Uterus (tissue), 4 donors: ENCODE data around the gene TFRC. TPM values are rescaled to one million over a fixed set of nuclear protein-coding genes. Genes with fewer than 3 reads are reported as not detected.
"Not testable (repeated sequence)": the region's sequence is repeated elsewhere in the genome, so short reads cannot be mapped to it uniquely, and the experiment has no call there.

Experiments used
- DNase-seq, 2 donors: peaks; one replicate each; pipeline ENCODE4 v3.0.0-alpha.2; 2019 to 2020
- H3K27ac ChIP-seq, 2 donors: fragments of 200-600 bp; sonication (generic); 1 replicate in 1 of 2; 2 replicates in 1 of 2; pipeline ENCODE4 v1.5.1; 2016 to 2018
- H3K27me3 ChIP-seq, 2 donors: fragments of 200-600 bp; sonication (generic); one replicate each; pipeline ENCODE4 v1.5.1; 2018 to 2019; ENCODE audit warnings: control low read depth in 1 of 2
- H3K36me3 ChIP-seq, 2 donors: fragments of 200-600 bp; sonication (generic); one replicate each; pipeline ENCODE4 v1.5.1; 2019; ENCODE audit warnings: control low read depth in 1 of 2
- H3K4me1 ChIP-seq, 2 donors: fragments of 200-600 bp; sonication (generic); one replicate each; pipeline ENCODE4 v1.5.1; 2018 to 2019; ENCODE audit warnings: control low read depth in 1 of 2
- H3K4me3 ChIP-seq, 2 donors: fragments of 200-600 bp; sonication (generic); 1 replicate in 1 of 2; 2 replicates in 1 of 2; pipeline ENCODE4 v1.5.1; 2018 to 2019; ENCODE audit warnings: mild to moderate bottlenecking in 1 of 2
- H3K9me3 ChIP-seq, 2 donors: fragments of 200-600 bp; sonication (generic); one replicate each; pipeline ENCODE4 v1.5.1; 2019; ENCODE audit warnings: control low read depth in 1 of 2
- POLR2A ChIP-seq, 2 donors: fragments of 450-650 bp; IDR thresholded peaks; one replicate each; pipeline ENCODE4 v1.6.1; 2016; ENCODE audit warnings: antibody characterized with exemption in 2 of 2, mild to moderate bottlenecking in 1 of 2, moderate library complexity in 1 of 2
- intact Hi-C: fragments of 100-400 bp; cut with DNase I; formaldehyde crosslinking; loops from one replicate; pipeline ENCODE4 v1.15.1; 2023; ENCODE audit warnings: low total_unique reads
- small RNA-seq: library from RNA; depleted of rRNA; stranded (forward); fragments of <200 nt; gene quantifications from one replicate; pipeline ENCODE3, GENCODE V24; 2016
- total RNA-seq, 4 donors: library from RNA; depleted of rRNA in 3 of 4; stranded (reverse); fragments of >200 nt in 3 of 4; gene quantifications; one replicate each; pipeline versions ENCODE4 v1.1.0 to v1.2.4, GENCODE V29; 2014 to 2023
- TF ChIP-seq, protein P1 (sequence below), 4 experiments: fragments of 200-600 bp in 2 of 4; fragments of 450-650 bp in 2 of 4; sonication (generic) in 2 of 4; IDR thresholded peaks; one replicate each; pipeline ENCODE4 v1.5.1; 2016 to 2019; ENCODE audit warnings: antibody characterized with exemption in 4 of 4, mild to moderate bottlenecking in 2 of 4, moderate library complexity in 1 of 4
- donor health status: DM: yes; HTN: yes; CAD: no.

The TFRC gene
- total RNA-seq, 4 donors from 2014 or later, result 29.5 to 87.7 (median 44.6) TPM

DNA sequence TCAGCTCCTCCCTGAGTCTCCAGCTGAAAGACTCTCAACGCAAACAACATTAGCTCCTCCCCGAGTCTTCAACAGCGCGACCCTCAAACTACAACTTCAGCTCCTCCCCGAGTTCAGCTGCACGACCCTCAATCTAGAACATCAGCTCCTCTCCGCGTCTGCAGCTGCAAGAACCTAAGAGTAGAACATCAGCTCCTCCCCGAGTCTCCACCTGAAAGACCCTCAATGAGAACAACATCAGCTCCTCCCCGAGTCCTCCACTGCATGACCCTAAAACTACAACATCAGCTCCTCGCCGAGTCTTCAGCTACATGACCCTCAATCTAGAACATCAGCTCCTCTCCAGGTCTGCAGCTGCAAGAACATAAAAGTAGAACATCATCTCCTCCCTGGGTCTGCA lies 78.3 kb downstream of the TFRC start:
- no peaks in the 10 kb centered on the region for H3K4me1 ChIP-seq
- no peak for DNase-seq
- no peak overlapping the region for H3K27ac ChIP-seq
- H3K27me3 ChIP-seq, result no peaks in the 10 kb centered on the region
- H3K9me3 ChIP-seq, result no peaks in the 10 kb centered on the region
- intact Hi-C loops, result no loop called here
- no peak overlapping the region for H3K4me3 ChIP-seq
- no peaks in the 10 kb centered on the region for H3K36me3 ChIP-seq
- no peak for TF ChIP-seq POLR2A (IDR thresholded peaks at IDR 0.05)
- TF ChIP-seq, protein P1, sequence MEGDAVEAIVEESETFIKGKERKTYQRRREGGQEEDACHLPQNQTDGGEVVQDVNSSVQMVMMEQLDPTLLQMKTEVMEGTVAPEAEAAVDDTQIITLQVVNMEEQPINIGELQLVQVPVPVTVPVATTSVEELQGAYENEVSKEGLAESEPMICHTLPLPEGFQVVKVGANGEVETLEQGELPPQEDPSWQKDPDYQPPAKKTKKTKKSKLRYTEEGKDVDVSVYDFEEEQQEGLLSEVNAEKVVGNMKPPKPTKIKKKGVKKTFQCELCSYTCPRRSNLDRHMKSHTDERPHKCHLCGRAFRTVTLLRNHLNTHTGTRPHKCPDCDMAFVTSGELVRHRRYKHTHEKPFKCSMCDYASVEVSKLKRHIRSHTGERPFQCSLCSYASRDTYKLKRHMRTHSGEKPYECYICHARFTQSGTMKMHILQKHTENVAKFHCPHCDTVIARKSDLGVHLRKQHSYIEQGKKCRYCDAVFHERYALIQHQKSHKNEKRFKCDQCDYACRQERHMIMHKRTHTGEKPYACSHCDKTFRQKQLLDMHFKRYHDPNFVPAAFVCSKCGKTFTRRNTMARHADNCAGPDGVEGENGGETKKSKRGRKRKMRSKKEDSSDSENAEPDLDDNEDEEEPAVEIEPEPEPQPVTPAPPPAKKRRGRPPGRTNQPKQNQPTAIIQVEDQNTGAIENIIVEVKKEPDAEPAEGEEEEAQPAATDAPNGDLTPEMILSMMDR (IDR thresholded peaks at IDR 0.05), result no peak

DNA sequence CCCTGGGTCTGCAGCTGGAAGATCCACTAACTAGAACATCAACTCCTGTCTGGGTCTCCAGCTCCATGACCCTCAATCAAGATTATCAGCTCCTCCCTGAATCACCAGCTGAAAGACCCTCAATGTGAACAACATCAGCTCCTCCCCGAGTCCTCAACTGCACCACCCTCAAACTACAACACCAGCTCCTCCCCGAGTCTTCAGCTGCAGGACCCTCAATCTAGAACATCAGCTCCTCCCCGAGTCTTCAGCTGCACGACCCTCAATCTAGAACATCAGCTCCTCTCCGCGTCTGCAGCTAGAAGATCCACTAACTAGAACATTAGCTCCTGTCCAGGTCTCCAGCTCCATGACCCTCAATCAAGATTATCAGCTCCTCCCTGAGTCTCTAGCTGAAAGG lies 79.2 kb downstream of the TFRC start:
- DNase-seq, H3K4me3 ChIP-seq, H3K27me3 ChIP-seq, H3K9me3 ChIP-seq, intact Hi-C loops, H3K27ac ChIP-seq, H3K36me3 ChIP-seq, H3K4me1 ChIP-seq: not testable (repeated sequence)

DNA sequence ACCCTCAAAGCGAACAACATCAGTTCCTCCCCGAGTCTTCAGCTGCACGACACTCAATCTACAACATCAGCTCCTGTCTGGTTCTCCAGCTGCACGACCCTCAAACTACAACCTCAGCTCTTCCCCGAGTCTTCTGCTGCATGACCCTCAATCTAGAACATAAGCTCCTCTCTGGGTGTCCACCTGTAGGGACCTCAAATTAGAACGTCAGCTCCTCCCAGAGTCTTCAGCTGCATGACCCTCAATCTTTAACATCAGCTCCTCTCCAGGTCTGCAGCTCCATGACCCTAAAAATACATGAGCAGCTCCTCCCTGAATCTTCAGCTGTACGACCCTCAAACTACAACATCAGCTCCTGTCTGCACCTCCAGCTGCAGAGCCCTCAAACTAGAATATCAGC lies 80.7 kb downstream of the TFRC start:
- H3K27me3 ChIP-seq, H3K4me1 ChIP-seq, H3K4me3 ChIP-seq, H3K9me3 ChIP-seq, H3K36me3 ChIP-seq, intact Hi-C loops, H3K27ac ChIP-seq, DNase-seq: not testable (repeated sequence)

DNA sequence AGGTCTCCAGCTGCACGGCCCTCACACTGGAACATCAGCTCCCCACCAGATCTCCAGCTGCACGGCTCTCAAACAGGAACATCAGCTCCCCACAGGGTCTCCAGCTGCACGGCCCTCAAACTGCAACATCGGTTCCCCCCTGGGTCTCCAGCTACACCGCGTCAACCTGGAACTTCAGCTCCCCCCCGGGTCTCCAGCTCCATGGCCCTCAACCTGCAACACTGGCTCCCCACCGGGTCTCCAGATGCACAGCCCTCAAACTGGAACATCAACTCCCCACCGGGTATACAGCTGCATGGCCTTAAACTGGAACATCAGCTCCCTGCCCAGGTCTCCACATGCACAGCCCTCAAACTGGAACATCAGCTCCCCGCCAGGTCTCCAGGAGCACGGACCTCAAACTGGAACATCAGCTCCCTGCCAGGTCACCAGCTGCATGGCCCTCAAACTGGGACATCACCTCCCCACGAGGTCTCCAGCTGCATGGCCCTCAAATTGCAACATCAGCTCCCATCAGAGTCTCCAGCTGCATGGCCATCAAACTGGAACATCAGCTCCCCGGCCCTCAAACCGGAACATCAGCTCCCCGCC lies 81.4 kb downstream of the TFRC start:
- H3K27ac ChIP-seq, intact Hi-C loops, H3K9me3 ChIP-seq, H3K36me3 ChIP-seq, H3K4me3 ChIP-seq, H3K27me3 ChIP-seq, H3K4me1 ChIP-seq, DNase-seq: not testable (repeated sequence)

DNA sequence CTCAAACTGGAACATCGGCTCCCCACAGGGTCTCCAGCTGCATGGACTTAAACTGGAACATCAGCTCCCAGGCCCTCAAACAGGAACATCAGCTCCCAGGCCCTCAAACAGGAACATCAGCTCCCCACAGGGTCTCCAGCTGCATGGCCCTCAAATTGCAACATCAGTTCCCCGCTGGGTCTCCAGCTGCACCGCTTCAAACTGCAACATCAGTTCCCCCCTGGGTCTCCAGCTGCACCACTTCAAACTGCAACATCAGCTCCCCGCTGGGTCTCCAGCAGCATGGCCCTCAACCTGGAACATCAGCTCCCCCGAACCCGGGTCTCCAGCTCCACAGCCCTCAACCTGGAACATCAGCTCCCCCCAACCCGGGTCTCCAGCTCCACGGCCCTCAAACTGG lies 82.0 kb downstream of the TFRC start:
- Histone ChIP-seq H3K4me1 (no peaks in the 10 kb centered on the region), H3K27ac (no peak overlapping the region), H3K4me3 (no peak overlapping the region), H3K36me3 (no peaks in the 10 kb centered on the region), H3K27me3 (no peaks in the 10 kb centered on the region), H3K9me3 (no peaks in the 10 kb centered on the region)
- intact Hi-C loops, result no loop called here
- DNase-seq, result no peak
- no peak for TF ChIP-seq POLR2A (IDR thresholded peaks at IDR 0.05)
- TF ChIP-seq, protein P1 (IDR thresholded peaks at IDR 0.05), result no peak

Small RNA genes lying within 50 kb of the gene (small RNA-seq; reads per million reads assigned to genes)
- gene RNU7-18P, result not detected

Other genes starting within 250 kb of the TFRC start
- gene TNK2, start 173.5 kb downstream of the TFRC start, total RNA-seq, result 10 to 100 TPM in 3 of 4 donors, 1 to 10 TPM in 1; 6.1 to 81.2 (median 24.4) TPM
- 1 to 10 TPM in 1 of 4 donors, not detected in 3; 2.2 TPM for gene ZDHHC19, start 129.3 kb upstream of the TFRC start, total RNA-seq
- gene SLC51A, start 134.4 kb upstream of the TFRC start, total RNA-seq, result under 1 TPM in 1 of 4 donors, not detected in 3; 0.48 TPM
- gene PCYT1A, start 205.6 kb upstream of the TFRC start, total RNA-seq, result 100 to 1,000 TPM in 1 of 4 donors, 10 to 100 TPM in 3; 36.5 to 275 (median 56.0) TPM
- 10 to 100 TPM in 1 of 4 donors, 1 to 10 TPM in 2, not detected in 1; 1.3 to 12.0 (median 7.3) TPM for gene DYNLT2B, start 236.2 kb upstream of the TFRC start, total RNA-seq